GM12801 (cell line): ENCODE measurements around the gene SPRR4.

Experiments used
- CTCF ChIP-seq: IDR thresholded peaks from one replicate; pipeline ENCODE4 v1.5.1; 2011; ENCODE audit warnings: control low read depth; ENCODE audit not compliant: insufficient read length; ENCODE audit errors: extremely low read depth

Gene SPRR4

GRCh38 chr1:152980676-152981075 is 10.2 kb downstream of the SPRR4 start:
- TF ChIP-seq CTCF, result no peak

GRCh38 chr1:152981146-152981871 is 10.9 kb downstream of the SPRR4 start:
- no peak for TF ChIP-seq CTCF

GRCh38 chr1:152982076-152982475 is 11.6 kb downstream of the SPRR4 start:
- no peak for TF ChIP-seq CTCF

GRCh38 chr1:152983234-152983633 is 12.8 kb downstream of the SPRR4 start:
- no peak for TF ChIP-seq CTCF

- no peak for TF ChIP-seq CTCF
These were observed 13.3 kb downstream of the SPRR4 start, which contains the start of gene SPRR1A for GRCh38 chr1:152983743-152984142. Gene SPRR1A (plus strand): TSS chr1:152984081. CDS start chr1:152985231, 1,150 bp downstream.

- TF ChIP-seq CTCF, result no peak
These were observed 16.1 kb downstream of the SPRR4 start for GRCh38 chr1:152986578-152986977.

GRCh38 chr1:152993186-152993585 is 22.7 kb downstream of the SPRR4 start:
- no peak for TF ChIP-seq CTCF
